Measurements from ENCODE around the gene IL1RAPL1. TPM values are rescaled to one million over a fixed set of nuclear protein-coding genes. Genes with fewer than 3 reads are reported as not detected.
"Not testable (repeated sequence)": the region's sequence is repeated elsewhere in the genome, so short reads cannot be mapped to it uniquely, and the experiment has no call there.

The IL1RAPL1 gene
- polyA plus RNA-seq, 1 donor: 0.66 TPM

- DNase-seq (ENCODE audit: low read depth): no peak
Observed at GRCh38 chrX:28626515-28626914, 39.3 kb downstream of the IL1RAPL1 start.

- no peak for DNase-seq (ENCODE audit: low read depth)
Observed at GRCh38 chrX:28628120-28628519, 40.9 kb downstream of the IL1RAPL1 start.

GRCh38 chrX:28638775-28639174, 51.5 kb downstream of the IL1RAPL1 start:
- DNase-seq (ENCODE audit: low read depth): no peak

- no peak for DNase-seq (ENCODE audit: low read depth)
Observed at GRCh38 chrX:28639451-28639850, 52.2 kb downstream of the IL1RAPL1 start.

GRCh38 chrX:28649541-28649940, 62.3 kb downstream of the IL1RAPL1 start:
- DNase-seq (ENCODE audit: low read depth): no peak

- DNase-seq (ENCODE audit: low read depth): no peak
Observed at GRCh38 chrX:28651186-28651585, 63.9 kb downstream of the IL1RAPL1 start.

- no peak for DNase-seq (ENCODE audit: low read depth)
Observed at GRCh38 chrX:28659269-28659668, 72.0 kb downstream of the IL1RAPL1 start.

GRCh38 chrX:28665778-28666177, 78.5 kb downstream of the IL1RAPL1 start:
- DNase-seq (ENCODE audit: low read depth): no peak

- DNase-seq (ENCODE audit: low read depth): no peak
Observed at GRCh38 chrX:28668303-28668702, 81.1 kb downstream of the IL1RAPL1 start.

- no peak for DNase-seq (ENCODE audit: low read depth)
Observed at GRCh38 chrX:28668957-28669356, 81.7 kb downstream of the IL1RAPL1 start.

GRCh38 chrX:28670074-28670473, 82.8 kb downstream of the IL1RAPL1 start:
- no peak for DNase-seq (ENCODE audit: low read depth)

- no peak for DNase-seq (ENCODE audit: low read depth)
Observed at GRCh38 chrX:28675173-28675572, 87.9 kb downstream of the IL1RAPL1 start.

GRCh38 chrX:28693101-28693500, 105.9 kb downstream of the IL1RAPL1 start:
- DNase-seq (ENCODE audit: low read depth): no peak

GRCh38 chrX:28697732-28698131, 110.5 kb downstream of the IL1RAPL1 start:
- no peak for DNase-seq (ENCODE audit: low read depth)

GRCh38 chrX:28701222-28701621, 114.0 kb downstream of the IL1RAPL1 start:
- DNase-seq (ENCODE audit: low read depth): no peak

- no peak for DNase-seq (ENCODE audit: low read depth)
Observed at GRCh38 chrX:28706964-28707363, 119.7 kb downstream of the IL1RAPL1 start.

GRCh38 chrX:28709421-28709820, 122.2 kb downstream of the IL1RAPL1 start:
- no peak for DNase-seq (ENCODE audit: low read depth)

GRCh38 chrX:28717864-28718263, 130.6 kb downstream of the IL1RAPL1 start:
- no peak for DNase-seq (ENCODE audit: low read depth)

GRCh38 chrX:28718450-28718849, 131.2 kb downstream of the IL1RAPL1 start:
- no peak for DNase-seq (ENCODE audit: low read depth)

GRCh38 chrX:28719620-28720019, 132.4 kb downstream of the IL1RAPL1 start:
- DNase-seq (ENCODE audit: low read depth): no peak

GRCh38 chrX:28752330-28752729, 165.1 kb downstream of the IL1RAPL1 start:
- DNase-seq (ENCODE audit: low read depth): no peak

- DNase-seq (ENCODE audit: low read depth): no peak
Observed at GRCh38 chrX:28756175-28756574, 168.9 kb downstream of the IL1RAPL1 start.

- no peak for DNase-seq (ENCODE audit: low read depth)
Observed at GRCh38 chrX:28756647-28757046, 169.4 kb downstream of the IL1RAPL1 start.

GRCh38 chrX:28757290-28757689, 170.0 kb downstream of the IL1RAPL1 start:
- no peak for DNase-seq (ENCODE audit: low read depth)

GRCh38 chrX:28766561-28766960, 179.3 kb downstream of the IL1RAPL1 start:
- DNase-seq (ENCODE audit: low read depth): not testable (repeated sequence)
